ENCODE measurements around the gene LARGE1.

- TF ChIP-seq CTCF (IDR thresholded peaks at IDR 0.05) = no peak
- TF ChIP-seq POLR2A (IDR thresholded peaks at IDR 0.05) = no peak
- no peak for TF ChIP-seq POLR2AphosphoS5 (IDR thresholded peaks at IDR 0.05)
Measured at GRCh38 chr22:33324228-33324627, 596.0 kb downstream of the LARGE1 start.
